HEK293T (cell line): ENCODE results near the gene RUFY2.

ENCODE experiments used
- ARNT ChIP-seq: fragments of 450-650 bp; IDR thresholded peaks from 2 replicates; pipeline ENCODE4 v1.6.1; 2017; ENCODE audit warnings: mild to moderate bottlenecking
- ELF4 ChIP-seq: fragments of 450-650 bp; IDR thresholded peaks from 2 replicates; pipeline ENCODE4 v1.6.1; 2017; ENCODE audit warnings: antibody characterized with exemption
- FOXK2 ChIP-seq: fragments of 450-650 bp; IDR thresholded peaks from 2 replicates; pipeline ENCODE4 v1.6.1; 2016; ENCODE audit warnings: mild to moderate bottlenecking
- FOXM1 ChIP-seq: fragments of 450-650 bp; IDR thresholded peaks from 2 replicates; pipeline ENCODE4 v1.6.1; 2017; ENCODE audit warnings: mild to moderate bottlenecking, borderline replicate concordance
- HDGF ChIP-seq: fragments of 450-650 bp; IDR thresholded peaks from 2 replicates; pipeline ENCODE4 v1.6.1; 2017; ENCODE audit warnings: antibody characterized with exemption, borderline replicate concordance
- LEF1 ChIP-seq: fragments of 450-650 bp; IDR thresholded peaks from 2 replicates; pipeline ENCODE4 v1.6.1; 2017; ENCODE audit warnings: mild to moderate bottlenecking, borderline replicate concordance
- NFRKB ChIP-seq: fragments of 450-650 bp; IDR thresholded peaks from 2 replicates; pipeline ENCODE4 v1.6.1; 2016; ENCODE audit warnings: mild to moderate bottlenecking, moderate library complexity
- SP1 ChIP-seq: fragments of 450-650 bp; IDR thresholded peaks from 2 replicates; pipeline ENCODE4 v1.6.1; 2017
- SUZ12 ChIP-seq: fragments of 450-650 bp; IDR thresholded peaks from 2 replicates; pipeline ENCODE4 v1.6.1; 2016; ENCODE audit warnings: mild to moderate bottlenecking
- TARDBP ChIP-seq: fragments of 450-650 bp; IDR thresholded peaks from 2 replicates; pipeline ENCODE4 v1.6.1; 2016
- TF ChIP-seq, protein P1 (sequence below): fragments of 450-650 bp; IDR thresholded peaks from 2 replicates; pipeline ENCODE4 v1.6.1; 2016

- TF ChIP-seq SP1 (no peak), NFRKB (no peak), FOXM1 (no peak), ELF4 (no peak), ARNT (no peak), HDGF (no peak), SUZ12 (no peak), LEF1 (no peak), FOXK2 (no peak), TARDBP (no peak)
- TF ChIP-seq, protein P1, sequence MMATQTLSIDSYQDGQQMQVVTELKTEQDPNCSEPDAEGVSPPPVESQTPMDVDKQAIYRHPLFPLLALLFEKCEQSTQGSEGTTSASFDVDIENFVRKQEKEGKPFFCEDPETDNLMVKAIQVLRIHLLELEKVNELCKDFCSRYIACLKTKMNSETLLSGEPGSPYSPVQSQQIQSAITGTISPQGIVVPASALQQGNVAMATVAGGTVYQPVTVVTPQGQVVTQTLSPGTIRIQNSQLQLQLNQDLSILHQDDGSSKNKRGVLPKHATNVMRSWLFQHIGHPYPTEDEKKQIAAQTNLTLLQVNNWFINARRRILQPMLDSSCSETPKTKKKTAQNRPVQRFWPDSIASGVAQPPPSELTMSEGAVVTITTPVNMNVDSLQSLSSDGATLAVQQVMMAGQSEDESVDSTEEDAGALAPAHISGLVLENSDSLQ = no peak
These were observed 64.1 kb downstream of the RUFY2 start for GRCh38 chr10:68342909-68343516.
